Panc1 (cell line): ENCODE data around the gene CCR7. TPM values are rescaled to one million over a fixed set of nuclear protein-coding genes. Genes with fewer than 3 reads are reported as not detected.

ENCODE experiments used
- ATAC-seq: fragments of 200-7000 bp; cut with Tn5 transposase; 2 replicates; pipeline ENCODE4 v1.9.1; 2020; ENCODE audit warnings: mild to moderate bottlenecking, moderate library complexity
- BruUV-seq: library from RNA; stranded (reverse); fragments of 400-500 nt; replicated peaks from 2 replicates; lab custom pipeline; 2021; lab: Mats Ljungman, UMichigan
- CTCF ChIA-PET: fragments of 300-600 bp; sonication (Branson Sonifier 250); formaldehyde crosslinking; loops from one replicate; lab custom pipeline; 2022; ENCODE audit warnings: antibody characterized with exemption; lab: Charles Lee
- POLR2A ChIA-PET: fragments of 300-600 bp; sonication (Branson Sonifier 250); formaldehyde crosslinking; loops from one replicate; lab custom pipeline; 2022; ENCODE audit warnings: antibody characterized with exemption; lab: Charles Lee
- DNase-seq: peaks from one replicate; pipeline ENCODE4 v3.0.0-alpha.2; 2010; ENCODE audit warnings: low read depth, low spot score
- H3K27ac ChIP-seq: 2 replicates; pipeline ENCODE4 v1.5.1; 2011; ENCODE audit warnings: mild to moderate bottlenecking, low read length, inconsistent platforms
- H3K27me3 ChIP-seq: fragments of 200-500 bp; sonication (Bioruptor generic); 2 replicates; pipeline ENCODE4 v1.6.0; 2014; ENCODE audit warnings: low read length, inconsistent platforms; ENCODE audit not compliant: control insufficient read depth, insufficient read depth
- H3K36me3 ChIP-seq: fragments of 200-500 bp; sonication (Bioruptor generic); 2 replicates; pipeline ENCODE4 v1.5.1; 2014; ENCODE audit warnings: inconsistent platforms, mild to moderate bottlenecking, low read length, moderate library complexity; ENCODE audit not compliant: control insufficient read depth, insufficient read depth
- H3K4me1 ChIP-seq: 2 replicates; pipeline ENCODE4 v1.5.1; 2011; ENCODE audit warnings: inconsistent platforms, mild to moderate bottlenecking, low read length, moderate library complexity; ENCODE audit not compliant: control insufficient read depth, insufficient read depth
- H3K4me3 ChIP-seq, 2 experiments: 2 replicates each; pipeline ENCODE4 v1.5.1; 2011 to 2012; ENCODE audit warnings: low read depth in 2 of 2, low read length in 2 of 2, mild to moderate bottlenecking in 2 of 2, inconsistent platforms in 1 of 2, moderate library complexity in 1 of 2
- H3K9me3 ChIP-seq: fragments of 200-500 bp; sonication (Bioruptor generic); 2 replicates; pipeline ENCODE4 v1.5.1; 2014; ENCODE audit warnings: low read depth, mild to moderate bottlenecking, inconsistent platforms, low read length, moderate library complexity; ENCODE audit not compliant: control insufficient read depth, insufficient read depth
- POLR2AphosphoS5 ChIP-seq: IDR thresholded peaks from 2 replicates; pipeline ENCODE4 v1.6.1; 2012; ENCODE audit warnings: mild to moderate bottlenecking, low read depth, low read length, moderate library complexity
- SIN3A ChIP-seq: IDR thresholded peaks from 2 replicates; pipeline ENCODE4 v1.6.1; 2012; ENCODE audit warnings: low read depth, mild to moderate bottlenecking, low read length, moderate library complexity, borderline replicate concordance; ENCODE audit not compliant: insufficient read depth
- TCF7L2 ChIP-seq: IDR thresholded peaks from 2 replicates; pipeline ENCODE4 v1.6.1; 2011; ENCODE audit warnings: mild to moderate bottlenecking, low read depth, low read length, inconsistent platforms
- in situ Hi-C: cut with HindIII; loops from 2 replicates; pipeline ENCODE4 v1.10.0; 2016; ENCODE audit warnings: low sequenced_read_pairs, low pct_unique_long_range_greater_than_20kb
- intact Hi-C: fragments of 100-400 bp; cut with micrococcal nuclease; formaldehyde crosslinking; loops from one replicate; pipeline ENCODE4 v1.10.0; 2022; ENCODE audit not compliant: unreplicated experiment
- total RNA-seq: library from RNA; stranded (reverse); gene quantifications from one replicate; pipeline ENCODE4 v1.2.1, GENCODE V29; 2021; ENCODE audit not compliant: unreplicated experiment
- TF ChIP-seq, protein P1 (sequence below): fragments of 450-650 bp; IDR thresholded peaks from 2 replicates; pipeline ENCODE4 v1.5.1; 2017; ENCODE audit warnings: mild to moderate bottlenecking
- TF ChIP-seq, protein P2 (sequence below), 2 experiments: IDR thresholded peaks; 2 replicates each; pipeline ENCODE4 v1.6.1; 2011 to 2012; ENCODE audit warnings: low read depth in 2 of 2, control low read depth in 1 of 2, low read length in 1 of 2, mild to moderate bottlenecking in 1 of 2, moderate library complexity in 1 of 2; ENCODE audit not compliant: insufficient read depth in 1 of 2

Gene CCR7
- total RNA-seq, 1 experiment from 2014 or later = 0.44 TPM

DNA sequence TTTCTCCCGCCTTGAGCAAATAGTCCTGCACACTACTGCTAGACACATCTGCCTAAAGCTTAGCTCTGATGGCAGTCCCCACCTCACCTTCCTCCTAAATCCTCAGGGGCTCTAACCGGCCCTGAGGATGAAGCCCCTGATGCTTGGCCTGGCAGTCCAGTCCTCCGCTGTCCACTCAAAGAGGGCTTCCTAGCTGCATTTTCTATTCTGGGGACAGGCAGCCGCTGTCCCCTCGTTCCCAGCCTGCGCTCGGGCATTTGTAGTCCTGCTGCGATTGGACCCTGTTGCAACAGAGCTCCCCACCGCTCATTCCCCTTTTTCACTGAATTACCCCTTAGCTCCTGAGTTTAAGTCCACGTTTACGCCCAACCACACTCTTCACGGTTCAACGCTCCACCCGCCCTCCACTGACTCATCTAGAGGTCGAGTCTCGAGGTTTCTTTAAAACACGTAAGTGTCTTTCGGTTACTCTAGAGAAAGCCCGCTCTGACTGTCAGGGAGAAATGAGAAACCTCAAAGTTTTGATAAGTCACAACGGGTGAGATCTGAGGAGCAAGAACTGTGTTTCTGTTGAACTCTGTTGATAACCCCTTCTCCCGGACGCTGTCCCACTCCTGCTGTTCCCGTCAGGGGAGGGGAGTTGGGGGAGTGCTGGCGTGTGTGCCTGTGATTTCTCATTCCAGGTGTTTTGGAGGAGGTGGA is 4.5 kb downstream of the CCR7 start:
- in situ Hi-C loops (loop anchor here (5.0 kb wide), 1 partner anchor 38 kb away; no protein-coding TSS in a partner anchor), intact Hi-C loops (no loop called here)
- Histone ChIP-seq H3K4me1 (peaks cover 14% of the 10 kb centered on the region), H3K27ac (peak overlapping the region; percentile 3; the same call in 1 of the 2 replicates), H3K9me3 (no peaks in the 10 kb centered on the region), H3K4me3 (peak overlapping the region; percentile 20 to 53), H3K27me3 (peaks cover 10% of the 10 kb centered on the region; the same call in 1 of the 2 replicates), H3K36me3 (no peaks in the 10 kb centered on the region)
- DNase-seq (no peak), ATAC-seq (peak; percentile 28)
- ChIA-PET POLR2A (no interaction called here), CTCF (interaction anchor here (0.7 to 1.6 kb wide), 8 partner anchors 11 to 253 kb away, joined by 3 to 8 read pairs (median 4); no protein-coding TSS in a partner anchor)
- TF ChIP-seq SIN3A (no peak), POLR2AphosphoS5 (no peak), TCF7L2 (no peak)
- TF ChIP-seq, protein P1, sequence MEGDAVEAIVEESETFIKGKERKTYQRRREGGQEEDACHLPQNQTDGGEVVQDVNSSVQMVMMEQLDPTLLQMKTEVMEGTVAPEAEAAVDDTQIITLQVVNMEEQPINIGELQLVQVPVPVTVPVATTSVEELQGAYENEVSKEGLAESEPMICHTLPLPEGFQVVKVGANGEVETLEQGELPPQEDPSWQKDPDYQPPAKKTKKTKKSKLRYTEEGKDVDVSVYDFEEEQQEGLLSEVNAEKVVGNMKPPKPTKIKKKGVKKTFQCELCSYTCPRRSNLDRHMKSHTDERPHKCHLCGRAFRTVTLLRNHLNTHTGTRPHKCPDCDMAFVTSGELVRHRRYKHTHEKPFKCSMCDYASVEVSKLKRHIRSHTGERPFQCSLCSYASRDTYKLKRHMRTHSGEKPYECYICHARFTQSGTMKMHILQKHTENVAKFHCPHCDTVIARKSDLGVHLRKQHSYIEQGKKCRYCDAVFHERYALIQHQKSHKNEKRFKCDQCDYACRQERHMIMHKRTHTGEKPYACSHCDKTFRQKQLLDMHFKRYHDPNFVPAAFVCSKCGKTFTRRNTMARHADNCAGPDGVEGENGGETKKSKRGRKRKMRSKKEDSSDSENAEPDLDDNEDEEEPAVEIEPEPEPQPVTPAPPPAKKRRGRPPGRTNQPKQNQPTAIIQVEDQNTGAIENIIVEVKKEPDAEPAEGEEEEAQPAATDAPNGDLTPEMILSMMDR = peak; percentile 50
- TF ChIP-seq, protein P2, sequence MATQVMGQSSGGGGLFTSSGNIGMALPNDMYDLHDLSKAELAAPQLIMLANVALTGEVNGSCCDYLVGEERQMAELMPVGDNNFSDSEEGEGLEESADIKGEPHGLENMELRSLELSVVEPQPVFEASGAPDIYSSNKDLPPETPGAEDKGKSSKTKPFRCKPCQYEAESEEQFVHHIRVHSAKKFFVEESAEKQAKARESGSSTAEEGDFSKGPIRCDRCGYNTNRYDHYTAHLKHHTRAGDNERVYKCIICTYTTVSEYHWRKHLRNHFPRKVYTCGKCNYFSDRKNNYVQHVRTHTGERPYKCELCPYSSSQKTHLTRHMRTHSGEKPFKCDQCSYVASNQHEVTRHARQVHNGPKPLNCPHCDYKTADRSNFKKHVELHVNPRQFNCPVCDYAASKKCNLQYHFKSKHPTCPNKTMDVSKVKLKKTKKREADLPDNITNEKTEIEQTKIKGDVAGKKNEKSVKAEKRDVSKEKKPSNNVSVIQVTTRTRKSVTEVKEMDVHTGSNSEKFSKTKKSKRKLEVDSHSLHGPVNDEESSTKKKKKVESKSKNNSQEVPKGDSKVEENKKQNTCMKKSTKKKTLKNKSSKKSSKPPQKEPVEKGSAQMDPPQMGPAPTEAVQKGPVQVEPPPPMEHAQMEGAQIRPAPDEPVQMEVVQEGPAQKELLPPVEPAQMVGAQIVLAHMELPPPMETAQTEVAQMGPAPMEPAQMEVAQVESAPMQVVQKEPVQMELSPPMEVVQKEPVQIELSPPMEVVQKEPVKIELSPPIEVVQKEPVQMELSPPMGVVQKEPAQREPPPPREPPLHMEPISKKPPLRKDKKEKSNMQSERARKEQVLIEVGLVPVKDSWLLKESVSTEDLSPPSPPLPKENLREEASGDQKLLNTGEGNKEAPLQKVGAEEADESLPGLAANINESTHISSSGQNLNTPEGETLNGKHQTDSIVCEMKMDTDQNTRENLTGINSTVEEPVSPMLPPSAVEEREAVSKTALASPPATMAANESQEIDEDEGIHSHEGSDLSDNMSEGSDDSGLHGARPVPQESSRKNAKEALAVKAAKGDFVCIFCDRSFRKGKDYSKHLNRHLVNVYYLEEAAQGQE (IDR thresholded peaks at IDR 0.05; ENCODE audit: insufficient read depth in 1 of 2, low read depth in 2 of 2, low read length in 1 of 2) = no peak
- BruUV-seq = no TSS peak

DNA sequence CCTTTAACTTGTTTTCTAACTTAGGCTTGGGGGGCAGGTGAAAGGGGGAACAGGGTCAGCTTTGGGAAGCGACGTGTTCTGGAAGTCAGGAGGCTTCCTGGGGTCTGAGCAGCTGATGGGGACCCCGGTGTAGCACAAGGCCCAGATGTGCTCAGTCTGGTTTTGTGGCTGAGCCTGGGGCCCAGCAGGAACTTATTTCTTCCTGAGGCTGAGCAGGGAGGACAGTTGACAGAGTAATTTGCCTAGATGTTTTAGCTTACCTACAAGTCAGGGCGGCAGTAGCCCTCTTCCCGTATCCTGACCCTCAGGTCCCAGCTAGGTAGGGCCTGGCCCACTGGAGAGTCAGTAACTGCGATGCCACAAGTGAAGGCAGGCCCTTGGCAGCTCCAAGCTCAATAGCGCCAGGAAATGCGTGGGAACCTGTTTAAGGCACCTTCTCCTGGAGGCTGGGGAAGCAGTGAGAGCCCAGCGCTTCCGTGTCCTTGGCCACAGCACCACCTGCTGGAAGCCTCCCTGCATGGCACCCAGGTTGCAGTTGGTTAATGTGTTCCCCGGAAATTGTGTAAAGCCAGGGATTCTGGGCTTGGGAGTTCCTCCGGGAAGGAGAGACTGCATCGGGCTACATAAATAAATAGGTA is 5.2 kb downstream of the CCR7 start:
- Histone ChIP-seq H3K4me3 (peak overlapping the region; percentile 20 to 53), H3K9me3 (no peaks in the 10 kb centered on the region), H3K27ac (no peak overlapping the region; the same call in 1 of the 2 replicates), H3K36me3 (no peaks in the 10 kb centered on the region), H3K27me3 (peaks cover 10% of the 10 kb centered on the region; the same call in 1 of the 2 replicates), H3K4me1 (peaks cover 14% of the 10 kb centered on the region)
- ATAC-seq (peak; percentile 94), DNase-seq (peak; percentile 81)
- no TSS peak for BruUV-seq
- ChIA-PET POLR2A (no interaction called here), CTCF (interaction anchor here (0.5 to 1.6 kb wide), 13 partner anchors 9 to 1043 kb away, joined by 3 to 9 read pairs (median 4); no protein-coding TSS in a partner anchor)
- TF ChIP-seq, protein P1 = peak; percentile 96
- TF ChIP-seq, protein P2 (IDR thresholded peaks at IDR 0.05; ENCODE audit: insufficient read depth in 1 of 2, low read depth in 2 of 2, low read length in 1 of 2) = 0 out of 4 replicates have a peak, but pooled peaks of 1 of the 2 experiments have one; percentile 49
- no peak for TF ChIP-seq POLR2AphosphoS5
- in situ Hi-C loops (loop anchor here (5.0 kb wide), 1 partner anchor 38 kb away; no protein-coding TSS in a partner anchor), intact Hi-C loops (no loop called here)
